ENCODE results near the gene TP53RK. TPM values are rescaled to one million over a fixed set of nuclear protein-coding genes. Genes with fewer than 3 reads are reported as not detected.

TP53RK gene
- total RNA-seq, 2 experiments from 2014 or later = 12.1 to 12.3 TPM

DNA sequence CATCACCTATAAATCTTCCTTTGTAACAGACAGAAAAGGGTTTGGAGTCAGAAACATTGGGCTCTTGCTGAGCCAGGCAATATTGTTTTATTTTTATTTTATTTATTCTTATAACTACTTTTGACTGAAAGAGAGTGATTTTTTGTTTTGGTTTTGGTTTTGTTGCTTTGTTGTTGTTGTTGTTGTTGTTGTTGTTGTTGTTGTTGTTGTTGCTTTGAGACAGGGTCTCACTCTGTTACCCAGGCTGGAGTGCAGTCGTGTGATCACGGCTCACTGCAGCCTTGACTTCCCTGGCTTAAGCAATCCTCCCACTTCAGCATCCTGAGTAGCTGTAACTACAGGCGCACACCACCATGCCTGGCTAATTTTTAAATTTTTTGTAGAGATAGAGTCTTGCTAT is 22.9 kb downstream of the TP53RK start:
- Mint-ChIP-seq H3K4me1 (ENCODE audit: low read depth) (no peaks in the 10 kb centered on the region), H3K4me3 (no peak overlapping the region), H3K36me3 (peaks cover 18% of the 10 kb centered on the region), H3K27ac (no peak overlapping the region), H3K27me3 (no peaks in the 10 kb centered on the region), H3K9me3 (peaks cover 17% of the 10 kb centered on the region)
- no peak for DNase-seq
- ChIA-PET CTCF (no interaction called here), POLR2A (no interaction called here)
- intact Hi-C loops (cut with micrococcal nuclease) = no loop called here

DNA sequence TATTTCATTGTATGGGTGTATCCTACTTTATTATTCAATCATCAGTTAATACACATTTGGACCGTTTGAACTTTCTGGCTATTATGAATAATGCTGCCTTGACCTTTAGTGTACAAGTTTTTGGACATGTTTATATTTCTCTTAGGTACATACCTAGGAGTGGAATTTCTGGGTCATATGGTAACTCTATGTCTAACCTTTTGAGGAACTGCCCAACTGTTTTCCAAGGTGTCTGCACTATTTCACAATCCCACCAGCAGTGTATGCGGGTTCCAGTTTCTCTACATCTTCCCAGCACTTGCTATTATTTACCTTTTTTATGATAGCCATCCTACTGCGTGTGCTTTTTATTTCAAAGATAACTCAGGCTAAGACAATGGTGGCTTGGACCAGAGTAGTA is 23.6 kb downstream of the TP53RK start:
- CTCF ChIA-PET = no interaction called here
- H3K36me3 Mint-ChIP-seq = peaks cover 13% of the 10 kb centered on the region
- no peak overlapping the region for H3K27ac Mint-ChIP-seq
- peaks cover 10% of the 10 kb centered on the region for H3K9me3 Mint-ChIP-seq
- DNase-seq = no peak
- POLR2A ChIA-PET = no interaction called here
- H3K27me3 Mint-ChIP-seq = no peaks in the 10 kb centered on the region
- H3K4me1 Mint-ChIP-seq (ENCODE audit: low read depth) = no peaks in the 10 kb centered on the region
- H3K4me3 Mint-ChIP-seq = no peak overlapping the region
- intact Hi-C loops (cut with micrococcal nuclease) = no loop called here

DNA sequence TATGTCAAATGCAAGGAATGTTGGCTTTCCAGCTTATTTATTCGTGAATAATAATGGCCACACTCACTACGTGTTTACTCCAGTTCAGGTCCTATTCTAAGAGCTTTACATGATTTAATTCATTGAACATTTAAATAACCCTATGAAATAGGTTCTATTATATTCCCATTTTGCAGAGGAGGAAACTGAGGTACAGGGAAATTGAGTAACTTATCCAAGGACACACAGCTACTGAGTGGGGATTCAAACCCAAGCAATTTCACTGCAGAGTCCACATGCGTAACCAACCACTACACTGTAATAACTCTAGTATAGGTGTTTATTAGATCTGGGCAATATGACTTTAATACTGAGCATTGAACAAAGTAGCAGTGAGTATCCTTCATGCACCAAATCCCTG is 25.7 kb downstream of the TP53RK start:
- DNase-seq = no peak
- CTCF ChIA-PET = interaction anchor here (0.6 kb wide), 2 partner anchors 9 to 157 kb away, joined by 3 to 4 read pairs; no protein-coding TSS in a partner anchor
- no peaks in the 10 kb centered on the region for H3K9me3 Mint-ChIP-seq
- intact Hi-C loops (cut with micrococcal nuclease) = no loop called here
- no peaks in the 10 kb centered on the region for H3K27me3 Mint-ChIP-seq
- H3K27ac Mint-ChIP-seq = no peak overlapping the region
- no peak overlapping the region for H3K4me3 Mint-ChIP-seq
- no peaks in the 10 kb centered on the region for H3K36me3 Mint-ChIP-seq
- POLR2A ChIA-PET = no interaction called here
- H3K4me1 Mint-ChIP-seq (ENCODE audit: low read depth) = no peaks in the 10 kb centered on the region

DNA sequence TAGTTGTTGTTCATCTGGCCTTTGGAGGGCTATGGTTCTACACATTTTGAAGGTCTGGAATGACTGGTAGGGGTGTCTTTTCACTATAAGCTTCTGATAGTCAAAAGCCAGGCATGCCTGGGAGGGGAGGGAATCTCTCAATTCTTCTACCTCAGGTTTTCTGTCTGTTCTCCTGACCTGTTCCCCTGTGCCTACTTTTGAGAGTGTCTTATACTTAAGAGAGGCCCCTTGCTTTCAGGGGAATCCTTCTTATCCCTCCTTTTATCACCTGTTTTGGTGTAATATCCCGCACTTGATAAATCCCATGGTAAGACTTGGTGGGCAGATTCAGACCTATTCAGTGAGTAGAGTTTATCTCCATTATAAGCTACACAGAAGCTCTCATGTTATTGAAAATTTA is 27.6 kb downstream of the TP53RK start:
- Mint-ChIP-seq H3K4me3 (no peak overlapping the region), H3K36me3 (no peaks in the 10 kb centered on the region), H3K27me3 (no peaks in the 10 kb centered on the region), H3K27ac (no peak overlapping the region), H3K9me3 (no peaks in the 10 kb centered on the region), H3K4me1 (ENCODE audit: low read depth) (no peaks in the 10 kb centered on the region)
- intact Hi-C loops (cut with micrococcal nuclease) = no loop called here
- no peak for DNase-seq
- CTCF ChIA-PET = interaction anchor here (0.6 to 1.2 kb wide), 3 partner anchors 19 to 931 kb away, joined by 3 read pairs; no protein-coding TSS in a partner anchor
- POLR2A ChIA-PET = no interaction called here

DNA sequence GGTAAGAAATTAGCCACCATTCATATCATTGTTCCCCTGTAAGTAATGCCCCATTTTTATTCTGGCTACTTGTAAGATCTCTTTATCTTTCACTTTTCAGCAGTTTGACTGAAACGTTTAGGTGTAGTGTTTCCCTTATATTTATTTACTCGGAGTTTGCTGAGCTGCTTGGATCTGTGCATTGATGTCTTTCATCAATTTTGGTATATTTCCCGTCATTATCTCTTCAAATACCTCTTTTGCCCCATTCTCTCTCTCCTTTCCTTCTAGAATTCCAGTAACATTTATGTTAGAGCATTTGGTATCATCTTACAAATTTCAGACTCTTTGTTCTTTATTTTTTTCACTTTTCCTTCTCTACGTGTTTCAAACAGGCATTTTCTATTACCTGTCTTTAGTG is 28.8 kb downstream of the TP53RK start:
- ChIA-PET POLR2A (no interaction called here), CTCF (no interaction called here)
- intact Hi-C loops (cut with micrococcal nuclease) = no loop called here
- Mint-ChIP-seq H3K27me3 (no peaks in the 10 kb centered on the region), H3K9me3 (no peaks in the 10 kb centered on the region), H3K27ac (no peak overlapping the region), H3K36me3 (no peaks in the 10 kb centered on the region), H3K4me3 (no peak overlapping the region), H3K4me1 (ENCODE audit: low read depth) (no peaks in the 10 kb centered on the region)
- no peak for DNase-seq

DNA sequence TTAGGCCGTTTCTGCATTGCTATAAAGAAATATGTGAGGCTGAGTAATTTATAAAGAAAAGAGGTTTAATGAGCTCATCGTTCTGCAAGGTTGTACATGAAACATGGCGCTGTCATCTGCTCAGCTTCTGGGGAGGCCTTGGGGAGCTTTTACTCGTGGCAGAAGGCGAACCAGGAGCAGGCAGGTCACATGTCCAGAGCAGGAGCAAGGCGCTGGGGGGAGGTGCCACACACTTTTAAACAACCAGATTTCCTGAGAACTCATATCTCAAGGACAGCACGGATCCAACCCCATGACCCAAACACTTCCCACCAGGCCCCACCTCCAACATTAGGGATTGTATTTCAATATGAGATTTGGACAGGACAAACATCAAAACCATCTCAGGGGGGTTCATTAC is 31.6 kb downstream of the TP53RK start:
- Mint-ChIP-seq H3K4me3 (no peak overlapping the region), H3K9me3 (no peaks in the 10 kb centered on the region), H3K4me1 (ENCODE audit: low read depth) (no peaks in the 10 kb centered on the region), H3K27me3 (peaks cover 9% of the 10 kb centered on the region), H3K27ac (no peak overlapping the region), H3K36me3 (no peaks in the 10 kb centered on the region)
- POLR2A ChIA-PET = no interaction called here
- intact Hi-C loops (cut with micrococcal nuclease) = no loop called here
- CTCF ChIA-PET = no interaction called here
- DNase-seq = no peak

DNA sequence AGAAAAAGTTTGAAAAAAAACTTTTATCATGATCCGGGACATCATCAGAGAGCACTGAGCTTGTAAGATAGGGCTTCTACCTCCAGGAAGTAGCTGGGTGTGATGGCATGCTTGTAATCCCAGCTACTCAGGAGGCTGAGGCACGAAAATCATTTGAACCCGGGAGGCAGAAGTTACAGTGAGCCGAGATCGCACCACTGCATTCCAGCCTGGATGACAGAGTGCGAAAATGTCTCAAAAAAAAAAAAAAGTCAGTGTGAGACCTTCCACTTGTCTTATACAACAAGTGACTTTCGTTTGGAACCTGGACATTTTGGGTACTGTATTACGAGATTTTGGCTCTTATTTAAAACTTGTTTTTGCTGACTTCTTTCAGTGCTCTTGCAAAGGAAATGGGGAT is 32.1 kb downstream of the TP53RK start:
- peaks cover 10% of the 10 kb centered on the region for H3K27me3 Mint-ChIP-seq
- H3K27ac Mint-ChIP-seq = no peak overlapping the region
- H3K9me3 Mint-ChIP-seq = no peaks in the 10 kb centered on the region
- H3K4me3 Mint-ChIP-seq = no peak overlapping the region
- CTCF ChIA-PET = interaction anchor here (0.6 kb wide), 1 partner anchor 46 kb away, joined by 3 read pairs; no protein-coding TSS in a partner anchor
- no peaks in the 10 kb centered on the region for H3K36me3 Mint-ChIP-seq
- no peak for DNase-seq
- POLR2A ChIA-PET = no interaction called here
- intact Hi-C loops (cut with micrococcal nuclease) = no loop called here
- H3K4me1 Mint-ChIP-seq (ENCODE audit: low read depth) = no peaks in the 10 kb centered on the region

DNA sequence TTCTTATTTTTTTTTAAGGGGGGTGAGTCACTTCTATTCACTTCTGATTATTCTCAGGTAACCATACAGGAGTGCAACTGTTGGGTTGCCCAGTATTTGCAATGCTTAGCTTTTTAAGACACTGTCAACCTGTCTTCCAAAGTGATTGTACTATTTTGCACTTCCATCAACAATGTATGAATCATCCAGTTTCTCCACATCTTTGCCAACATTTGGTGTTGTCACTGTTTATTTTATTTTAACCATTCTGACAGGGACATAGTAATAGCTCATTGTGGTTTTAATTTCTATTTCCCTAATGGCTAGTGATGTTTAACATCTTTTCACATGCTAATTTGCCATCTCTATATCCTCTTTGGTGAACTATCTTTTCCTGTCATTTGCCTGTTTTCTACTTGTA is 36.5 kb downstream of the TP53RK start:
- ChIA-PET CTCF (interaction anchor here (1.3 kb wide), 1 partner anchor 20 kb away, joined by 3 read pairs; no protein-coding TSS in a partner anchor), POLR2A (no interaction called here)
- peaks cover 30% of the 10 kb centered on the region for H3K27me3 Mint-ChIP-seq
- H3K9me3 Mint-ChIP-seq = no peaks in the 10 kb centered on the region
- no peaks in the 10 kb centered on the region for H3K4me1 Mint-ChIP-seq (ENCODE audit: low read depth)
- DNase-seq = no peak
- no peak overlapping the region for H3K4me3 Mint-ChIP-seq
- H3K36me3 Mint-ChIP-seq = no peaks in the 10 kb centered on the region
- no peak overlapping the region for H3K27ac Mint-ChIP-seq
- intact Hi-C loops (cut with micrococcal nuclease) = no loop called here

DNA sequence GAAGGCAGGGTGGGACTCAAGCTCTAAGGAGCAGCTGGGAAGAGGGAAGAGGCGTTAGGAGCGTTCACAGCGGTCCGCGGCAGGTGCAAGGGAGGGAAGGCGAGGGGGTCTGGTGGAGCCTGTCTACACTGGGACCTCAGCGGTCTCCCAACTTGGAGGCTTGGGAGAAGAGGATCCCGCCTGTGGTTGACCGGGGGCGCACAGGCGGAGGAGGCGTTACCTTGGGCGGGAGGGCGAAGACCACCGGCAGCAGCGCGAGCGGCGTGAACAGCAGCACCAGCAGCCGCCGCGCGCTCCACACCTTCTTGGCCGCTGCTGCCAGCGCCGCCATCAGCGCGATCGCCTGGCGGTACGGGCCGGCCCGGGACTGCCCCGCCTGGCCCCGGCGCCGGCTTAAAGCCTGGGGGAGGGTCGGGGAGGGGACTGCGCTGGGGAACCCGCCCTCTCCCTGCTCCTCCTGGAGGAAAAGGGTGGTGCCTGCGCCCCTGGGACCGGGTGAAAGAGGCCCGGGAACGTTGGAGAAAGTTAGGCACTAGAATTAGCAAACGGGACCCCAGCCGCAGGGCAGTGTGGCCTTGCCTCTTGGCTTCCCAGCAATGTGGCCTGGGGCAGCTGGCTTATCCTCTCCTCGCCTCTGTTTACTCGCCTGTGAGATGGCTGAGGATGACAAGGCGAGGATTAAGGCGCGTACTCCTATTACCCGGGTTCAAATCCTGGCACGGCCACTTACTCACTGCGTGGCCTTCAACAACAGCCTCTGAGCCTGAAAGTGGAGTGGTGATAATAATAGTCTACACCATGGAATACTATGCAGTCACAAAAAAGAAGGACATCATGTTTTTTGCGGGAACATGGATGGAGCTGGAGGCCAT is 37.9 kb downstream of the TP53RK start, which contains the start of gene SLC13A3:
TSS of gene SLC13A3 (minus strand) at position 369 of the 872 bp plus-strand sequence. CDS start at position 331, 38 bp downstream.
- peaks cover 30% of the 10 kb centered on the region for H3K27me3 Mint-ChIP-seq
- POLR2A ChIA-PET = no interaction called here
- no peaks in the 10 kb centered on the region for H3K4me1 Mint-ChIP-seq (ENCODE audit: low read depth)
- intact Hi-C loops (cut with micrococcal nuclease) = no loop called here
- DNase-seq = no peak
- H3K27ac Mint-ChIP-seq = no peak within 1 kb of the TSS
- CTCF ChIA-PET = interaction anchor here (0.7 kb wide), 1 partner anchor 61 kb away, joined by 3 read pairs; no protein-coding TSS in a partner anchor
- H3K9me3 Mint-ChIP-seq = no peaks in the 10 kb centered on the region
- no peaks in the 10 kb centered on the region for H3K36me3 Mint-ChIP-seq
- no peak within 1 kb of the TSS for H3K4me3 Mint-ChIP-seq

DNA sequence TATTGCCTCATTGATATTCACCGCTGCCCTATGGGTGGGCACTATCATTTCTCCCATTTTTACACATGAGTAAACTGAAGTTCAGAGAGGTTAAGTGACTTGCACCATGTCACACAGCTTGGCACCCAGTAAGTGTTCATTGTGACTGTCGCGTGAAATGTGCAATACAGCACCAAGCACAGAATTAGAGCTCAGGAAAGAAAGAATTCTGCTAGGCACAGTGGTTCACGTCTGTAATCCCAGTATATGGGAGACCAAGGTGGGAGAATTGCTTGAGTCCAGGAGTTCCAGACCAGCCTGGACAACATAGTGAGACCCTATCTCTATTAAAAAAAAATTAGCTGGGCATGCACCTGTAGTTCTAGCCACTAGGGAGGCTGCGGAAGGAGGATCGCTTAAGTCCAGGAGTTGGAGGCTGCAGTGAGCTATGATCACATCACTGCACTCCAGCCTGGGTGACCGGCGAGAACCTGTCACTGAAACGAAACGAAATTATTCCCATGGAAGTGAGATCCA is 38.6 kb downstream of the TP53RK start:
- Mint-ChIP-seq H3K36me3 (no peaks in the 10 kb centered on the region), H3K27me3 (peaks cover 30% of the 10 kb centered on the region), H3K4me1 (ENCODE audit: low read depth) (no peaks in the 10 kb centered on the region), H3K27ac (no peak overlapping the region), H3K9me3 (no peaks in the 10 kb centered on the region), H3K4me3 (no peak overlapping the region)
- no peak for DNase-seq
- CTCF ChIA-PET = interaction anchor here (0.7 kb wide), 1 partner anchor 60 kb away, joined by 3 read pairs; no protein-coding TSS in a partner anchor
- POLR2A ChIA-PET = no interaction called here
- intact Hi-C loops (cut with micrococcal nuclease) = no loop called here

DNA sequence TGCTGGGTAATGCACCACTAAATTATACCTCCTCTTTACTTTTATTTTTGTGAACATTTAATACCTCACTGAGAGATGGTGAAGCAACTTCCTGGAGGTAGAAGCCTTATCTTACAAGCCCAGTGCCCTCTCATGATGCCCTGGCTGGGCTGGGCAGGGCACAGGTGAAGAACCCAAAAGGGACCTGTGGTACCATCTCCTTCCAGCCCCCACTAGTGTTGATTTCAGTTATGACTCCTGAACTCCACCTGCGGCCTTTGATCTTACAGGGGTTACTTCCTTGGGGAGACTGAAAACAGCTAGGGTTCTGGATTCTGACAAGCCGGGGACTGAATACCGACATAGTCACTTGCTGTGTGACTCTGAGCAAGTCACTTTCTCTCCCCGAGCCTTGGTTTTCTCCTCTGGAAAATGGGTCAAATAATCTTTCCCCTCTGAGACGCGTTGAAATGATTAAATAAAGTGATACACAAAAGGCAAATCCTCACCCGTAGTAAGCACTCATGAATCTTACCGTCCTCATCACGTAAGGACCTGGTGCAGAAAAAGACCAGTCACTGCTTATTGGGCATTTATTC is 39.2 kb downstream of the TP53RK start:
- CTCF ChIA-PET = interaction anchor here (1.6 kb wide), 1 partner anchor 33 kb away, joined by 4 read pairs; no protein-coding TSS in a partner anchor
- no peaks in the 10 kb centered on the region for H3K4me1 Mint-ChIP-seq (ENCODE audit: low read depth)
- H3K4me3 Mint-ChIP-seq = no peak overlapping the region
- POLR2A ChIA-PET = no interaction called here
- no peak overlapping the region for H3K27ac Mint-ChIP-seq
- no peaks in the 10 kb centered on the region for H3K36me3 Mint-ChIP-seq
- intact Hi-C loops (cut with micrococcal nuclease) = no loop called here
- DNase-seq = no peak
- H3K9me3 Mint-ChIP-seq = no peaks in the 10 kb centered on the region
- peaks cover 30% of the 10 kb centered on the region for H3K27me3 Mint-ChIP-seq

DNA sequence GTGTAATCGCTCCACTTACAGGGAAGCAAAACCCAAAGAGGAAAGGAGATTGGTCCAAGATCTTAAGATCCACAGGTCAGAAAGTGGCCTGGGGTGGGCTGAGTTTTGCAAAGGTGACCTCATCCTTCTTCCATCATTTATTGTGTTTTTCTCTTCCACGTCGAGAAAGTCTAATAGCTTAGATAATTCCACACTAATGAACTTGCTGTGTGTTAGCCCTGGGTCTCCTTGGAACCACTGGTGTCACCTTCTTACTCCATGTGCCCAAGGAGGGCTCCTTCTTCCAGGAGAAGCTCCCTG is 39.6 kb downstream of the TP53RK start:
- Mint-ChIP-seq H3K9me3 (no peaks in the 10 kb centered on the region), H3K4me3 (no peak overlapping the region), H3K27ac (no peak overlapping the region), H3K27me3 (peaks cover 30% of the 10 kb centered on the region), H3K4me1 (ENCODE audit: low read depth) (no peaks in the 10 kb centered on the region), H3K36me3 (no peaks in the 10 kb centered on the region)
- no peak for DNase-seq
- intact Hi-C loops (cut with micrococcal nuclease) = no loop called here
- ChIA-PET POLR2A (no interaction called here), CTCF (interaction anchor here (1.6 kb wide), 1 partner anchor 33 kb away, joined by 4 read pairs; no protein-coding TSS in a partner anchor)
